K562 (cell line): ENCODE results near the gene E2F3. TPM values are rescaled to one million over a fixed set of nuclear protein-coding genes. Genes with fewer than 3 reads are reported as not detected.

Experiments used
- CC2D1A ChIP-seq: fragments of 450-650 bp; IDR thresholded peaks from 2 replicates; pipeline ENCODE4 v1.6.1; 2017; ENCODE audit warnings: mild to moderate bottlenecking
- CLOCK ChIP-seq: fragments of 250-450 bp; sonication (Bioruptor Pico); IDR thresholded peaks from 2 replicates; pipeline ENCODE4 v1.4.0; 2020; ENCODE audit warnings: mild to moderate bottlenecking, moderate library complexity, borderline replicate concordance
- RNF219 ChIP-seq: fragments of 250-450 bp; sonication (Bioruptor Pico); IDR thresholded peaks from 2 replicates; pipeline ENCODE4 v1.5.0; 2022; ENCODE audit warnings: mild to moderate bottlenecking
- TAF9B ChIP-seq: fragments of 450-650 bp; IDR thresholded peaks from 2 replicates; pipeline ENCODE4 v1.6.1; 2018; ENCODE audit warnings: mild to moderate bottlenecking; ENCODE audit not compliant: partially characterized antibody
- TEAD2 ChIP-seq: fragments of 450-650 bp; IDR thresholded peaks from 2 replicates; pipeline ENCODE4 v1.6.1; 2016; ENCODE audit warnings: missing genetic modification characterization, control low read depth, missing compliant biosample characterization
- ZBTB49 ChIP-seq: sonication (generic); formaldehyde crosslinking; IDR thresholded peaks from 2 replicates; pipeline ENCODE4 v1.8.0; 2022; ENCODE audit warnings: missing genetic modification reagents, mild to moderate bottlenecking, borderline replicate concordance
- ZNF449 ChIP-seq: fragments of 250-450 bp; sonication (Bioruptor Pico); IDR thresholded peaks from 2 replicates; pipeline ENCODE4 v1.8.0; 2022; ENCODE audit warnings: moderate library complexity, mild to moderate bottlenecking, inconsistent platforms
- polyA plus RNA-seq, 8 experiments: library from polyadenylated mRNA; depleted of rRNA in 4 of 8; stranded (reverse) in 5 of 8; unstranded in 3 of 8; fragments of >200 nt; fragmentation: Nextera tagmentation in 2 of 8; fragmentation: Illumina TruSeq in 1 of 8; extraction: Ambion mirVana in 2 of 8; extraction: Trizol in 1 of 8; gene quantifications; 2 replicates each; pipeline versions ENCODE4 v1.2.1 to v1.2.3, GENCODE V29; 2011 to 2014; ENCODE audit warnings: inconsistent platforms in 1 of 8, missing spikeins in 1 of 8
- total RNA-seq, 7 experiments: library from RNA; depleted of rRNA in 6 of 7; stranded (reverse); fragments of >200 nt in 6 of 7; fragmentation: Illumina TruSeq in 2 of 7; extraction: Trizol in 2 of 7; gene quantifications; 2 replicates each; pipeline versions ENCODE4 v1.2.1 to v1.2.3, GENCODE V29; 2011 to 2021; ENCODE audit warnings: low replicate concordance in 1 of 7
- TF ChIP-seq, protein P1 (sequence below): fragments of 250-450 bp; sonication (Bioruptor Pico); IDR thresholded peaks from 2 replicates; pipeline ENCODE4 v1.4.0; 2020; ENCODE audit warnings: borderline replicate concordance
- TF ChIP-seq, protein P2 (sequence below): fragments of 450-650 bp; formaldehyde crosslinking; IDR thresholded peaks from 2 replicates; pipeline ENCODE4 v1.4.0; 2020; ENCODE audit warnings: mild to moderate bottlenecking, moderate library complexity

Gene E2F3
- total and polyA plus RNA-seq, 9 of the 15 experiments (the other 6 are each of a cell fraction or from before 2014, with no cell fraction given), result 11.1 to 44.7 (median 27.2) TPM

- TF ChIP-seq CC2D1A (0 out of 2 replicates have a peak, but pooled peaks have one; percentile 21), ZBTB49 (CRISPR knock-in tag) (no peak), RNF219 (CRISPR knock-in tag) (no peak), TAF9B (peak; percentile 8), TEAD2 (tag) (no peak), CLOCK (no peak), ZNF449 (CRISPR knock-in tag) (no peak)
- TF ChIP-seq, protein P1, sequence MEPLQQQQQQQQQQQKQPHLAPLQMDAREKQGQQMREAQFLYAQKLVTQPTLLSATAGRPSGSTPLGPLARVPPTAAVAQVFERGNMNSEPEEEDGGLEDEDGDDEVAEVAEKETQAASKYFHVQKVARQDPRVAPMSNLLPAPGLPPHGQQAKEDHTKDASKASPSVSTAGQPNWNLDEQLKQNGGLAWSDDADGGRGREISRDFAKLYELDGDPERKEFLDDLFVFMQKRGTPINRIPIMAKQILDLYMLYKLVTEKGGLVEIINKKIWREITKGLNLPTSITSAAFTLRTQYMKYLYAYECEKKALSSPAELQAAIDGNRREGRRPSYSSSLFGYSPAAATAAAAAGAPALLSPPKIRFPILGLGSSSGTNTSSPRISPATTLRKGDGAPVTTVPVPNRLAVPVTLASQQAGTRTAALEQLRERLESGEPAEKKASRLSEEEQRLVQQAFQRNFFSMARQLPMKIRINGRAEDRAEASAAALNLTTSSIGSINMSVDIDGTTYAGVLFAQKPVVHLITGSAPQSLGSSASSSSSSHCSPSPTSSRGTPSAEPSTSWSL (CRISPR knock-in tag), result no peak
- TF ChIP-seq, protein P2, sequence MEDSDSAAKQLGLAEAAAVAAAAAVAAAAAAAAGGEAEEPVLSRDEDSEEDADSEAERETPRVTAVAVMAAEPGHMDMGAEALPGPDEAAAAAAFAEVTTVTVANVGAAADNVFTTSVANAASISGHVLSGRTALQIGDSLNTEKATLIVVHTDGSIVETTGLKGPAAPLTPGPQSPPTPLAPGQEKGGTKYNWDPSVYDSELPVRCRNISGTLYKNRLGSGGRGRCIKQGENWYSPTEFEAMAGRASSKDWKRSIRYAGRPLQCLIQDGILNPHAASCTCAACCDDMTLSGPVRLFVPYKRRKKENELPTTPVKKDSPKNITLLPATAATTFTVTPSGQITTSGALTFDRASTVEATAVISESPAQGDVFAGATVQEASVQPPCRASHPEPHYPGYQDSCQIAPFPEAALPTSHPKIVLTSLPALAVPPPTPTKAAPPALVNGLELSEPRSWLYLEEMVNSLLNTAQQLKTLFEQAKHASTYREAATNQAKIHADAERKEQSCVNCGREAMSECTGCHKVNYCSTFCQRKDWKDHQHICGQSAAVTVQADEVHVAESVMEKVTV (CRISPR knock-in tag), result peak; percentile 54
Measured at GRCh38 chr6:20454204-20454824, 52.6 kb downstream of the E2F3 start (continued).
